ENCODE results near the gene AP4M1. TPM values are rescaled to one million over a fixed set of nuclear protein-coding genes. Genes with fewer than 3 reads are reported as not detected.

Gene AP4M1
- total RNA-seq, 1 donor from 2014 or later: 16.9 TPM

DNA sequence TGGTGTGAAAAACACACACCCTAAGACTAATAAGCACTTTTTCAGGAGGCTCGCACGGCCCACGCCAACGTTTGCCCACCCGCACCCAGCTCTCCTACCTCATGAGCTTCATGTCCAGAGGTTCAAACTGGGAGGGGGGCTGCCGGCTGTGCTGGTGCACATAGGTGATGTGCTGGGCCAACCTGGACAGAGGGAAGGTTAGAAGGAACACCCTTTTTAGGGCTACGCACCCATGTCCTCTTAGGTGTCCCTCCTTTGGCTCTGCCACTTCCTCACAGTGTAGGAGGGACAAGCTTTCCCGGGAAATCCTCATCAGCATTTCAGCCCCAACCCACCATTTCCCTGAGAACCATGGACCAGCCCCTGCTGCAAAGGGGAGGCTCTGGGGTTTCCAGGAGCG is 6.2 kb upstream of the AP4M1 start:
- Mint-ChIP-seq H3K4me1 (ENCODE audit: low read depth) (peaks cover 23% of the 10 kb centered on the region), H3K27ac (ENCODE audit: unreplicated experiment) (no peak overlapping the region), H3K4me3 (ENCODE audit: unreplicated experiment) (no peak overlapping the region), H3K27me3 (ENCODE audit: low read depth) (no peaks in the 10 kb centered on the region), H3K36me3 (ENCODE audit: low read depth) (peaks cover 60% of the 10 kb centered on the region), H3K9me3 (ENCODE audit: low read depth) (no peaks in the 10 kb centered on the region)
- DNase-seq (ENCODE audit: low spot score): no peak
- TF ChIP-seq, protein P1, sequence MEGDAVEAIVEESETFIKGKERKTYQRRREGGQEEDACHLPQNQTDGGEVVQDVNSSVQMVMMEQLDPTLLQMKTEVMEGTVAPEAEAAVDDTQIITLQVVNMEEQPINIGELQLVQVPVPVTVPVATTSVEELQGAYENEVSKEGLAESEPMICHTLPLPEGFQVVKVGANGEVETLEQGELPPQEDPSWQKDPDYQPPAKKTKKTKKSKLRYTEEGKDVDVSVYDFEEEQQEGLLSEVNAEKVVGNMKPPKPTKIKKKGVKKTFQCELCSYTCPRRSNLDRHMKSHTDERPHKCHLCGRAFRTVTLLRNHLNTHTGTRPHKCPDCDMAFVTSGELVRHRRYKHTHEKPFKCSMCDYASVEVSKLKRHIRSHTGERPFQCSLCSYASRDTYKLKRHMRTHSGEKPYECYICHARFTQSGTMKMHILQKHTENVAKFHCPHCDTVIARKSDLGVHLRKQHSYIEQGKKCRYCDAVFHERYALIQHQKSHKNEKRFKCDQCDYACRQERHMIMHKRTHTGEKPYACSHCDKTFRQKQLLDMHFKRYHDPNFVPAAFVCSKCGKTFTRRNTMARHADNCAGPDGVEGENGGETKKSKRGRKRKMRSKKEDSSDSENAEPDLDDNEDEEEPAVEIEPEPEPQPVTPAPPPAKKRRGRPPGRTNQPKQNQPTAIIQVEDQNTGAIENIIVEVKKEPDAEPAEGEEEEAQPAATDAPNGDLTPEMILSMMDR (IDR thresholded peaks at IDR 0.05): no peak

GRCh38 chr7:100095704-100096103 is 5.7 kb upstream of the AP4M1 start:
- DNase-seq (ENCODE audit: low spot score): no peak
- TF ChIP-seq, protein P1 (IDR thresholded peaks at IDR 0.05): no peak
- no peak overlapping the region for H3K27ac Mint-ChIP-seq (ENCODE audit: unreplicated experiment)
- peaks cover 21% of the 10 kb centered on the region for H3K4me1 Mint-ChIP-seq (ENCODE audit: low read depth)
- H3K27me3 Mint-ChIP-seq (ENCODE audit: low read depth): no peaks in the 10 kb centered on the region
- no peak overlapping the region for H3K4me3 Mint-ChIP-seq (ENCODE audit: unreplicated experiment)
- no peaks in the 10 kb centered on the region for H3K9me3 Mint-ChIP-seq (ENCODE audit: low read depth)
- peaks cover 58% of the 10 kb centered on the region for H3K36me3 Mint-ChIP-seq (ENCODE audit: low read depth)

DNA sequence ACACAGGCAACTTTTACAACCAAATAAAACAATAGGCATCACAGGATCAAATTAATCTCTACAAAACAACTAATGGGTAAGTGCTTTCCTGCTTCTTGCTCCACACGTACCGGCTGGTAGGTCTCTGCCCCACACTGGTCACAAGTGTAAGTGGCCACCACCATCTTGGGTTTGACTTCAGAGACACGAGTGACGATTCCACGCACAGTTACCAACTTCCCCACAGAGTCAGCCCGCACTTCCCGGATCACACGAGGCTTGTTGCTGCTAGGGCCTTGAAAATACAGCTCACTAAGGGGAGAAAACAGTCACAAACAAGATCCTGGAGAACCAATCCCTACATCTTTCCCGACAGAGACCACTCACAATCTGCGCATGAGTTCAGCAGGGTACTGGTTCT is 2.5 kb upstream of the AP4M1 start:
- Mint-ChIP-seq H3K4me3 (ENCODE audit: unreplicated experiment) (peak overlapping the region; percentile 93), H3K36me3 (ENCODE audit: low read depth) (peaks cover 36% of the 10 kb centered on the region), H3K27me3 (ENCODE audit: low read depth) (no peaks in the 10 kb centered on the region), H3K9me3 (ENCODE audit: low read depth) (no peaks in the 10 kb centered on the region), H3K4me1 (ENCODE audit: low read depth) (peaks cover 36% of the 10 kb centered on the region), H3K27ac (ENCODE audit: unreplicated experiment) (no peak overlapping the region)
- no peak for DNase-seq (ENCODE audit: low spot score)
- TF ChIP-seq, protein P1 (IDR thresholded peaks at IDR 0.05): no peak

- H3K9me3 Mint-ChIP-seq (ENCODE audit: low read depth): no peaks in the 10 kb centered on the region
- H3K36me3 Mint-ChIP-seq (ENCODE audit: low read depth): peaks cover 37% of the 10 kb centered on the region
- peaks cover 37% of the 10 kb centered on the region for H3K4me1 Mint-ChIP-seq (ENCODE audit: low read depth)
- H3K27me3 Mint-ChIP-seq (ENCODE audit: low read depth): no peaks in the 10 kb centered on the region
- no peak overlapping the region for H3K27ac Mint-ChIP-seq (ENCODE audit: unreplicated experiment)
- DNase-seq (ENCODE audit: low spot score): no peak
- H3K4me3 Mint-ChIP-seq (ENCODE audit: unreplicated experiment): peak overlapping the region; percentile 93
- TF ChIP-seq, protein P1 (IDR thresholded peaks at IDR 0.05): no peak
These were observed 2.0 kb upstream of the AP4M1 start for GRCh38 chr7:100099452-100099851.

GRCh38 chr7:100100420-100101015 is 925 bp upstream of the AP4M1 start:
- H3K27me3 Mint-ChIP-seq (ENCODE audit: low read depth): no peaks in the 10 kb centered on the region
- peaks cover 37% of the 10 kb centered on the region for H3K36me3 Mint-ChIP-seq (ENCODE audit: low read depth)
- TF ChIP-seq, protein P1 (IDR thresholded peaks at IDR 0.05): no peak

More at GRCh38 chr7:100100420-100101015, 925 bp upstream of the AP4M1 start:
- Mint-ChIP-seq H3K27ac (ENCODE audit: unreplicated experiment) (peak overlapping the region; percentile 97), H3K9me3 (ENCODE audit: low read depth) (no peaks in the 10 kb centered on the region), H3K4me1 (ENCODE audit: low read depth) (peaks cover 37% of the 10 kb centered on the region), H3K4me3 (ENCODE audit: unreplicated experiment) (peak overlapping the region; percentile 93)
- no peak for DNase-seq (ENCODE audit: low spot score)

All from chondrocyte (in vitro differentiated cells).